NCI-H1092 treated with DMSO at 0.1 percent for 48 hours (cell line): ENCODE measurements around the gene CAMK2N2.

Experiments
- DNase-seq: peaks from one replicate; lab custom pipeline; 2025; lab: John Stamatoyannopoulos, UW

CAMK2N2 gene

GRCh38 chr3:184261270-184261853 lies at the start of gene CAMK2N2:
TSS of gene CAMK2N2 (minus strand) at chr3:184261553. CDS start at chr3:184261285, 268 bp downstream.
- DNase-seq, result peak; percentile 85

DNA sequence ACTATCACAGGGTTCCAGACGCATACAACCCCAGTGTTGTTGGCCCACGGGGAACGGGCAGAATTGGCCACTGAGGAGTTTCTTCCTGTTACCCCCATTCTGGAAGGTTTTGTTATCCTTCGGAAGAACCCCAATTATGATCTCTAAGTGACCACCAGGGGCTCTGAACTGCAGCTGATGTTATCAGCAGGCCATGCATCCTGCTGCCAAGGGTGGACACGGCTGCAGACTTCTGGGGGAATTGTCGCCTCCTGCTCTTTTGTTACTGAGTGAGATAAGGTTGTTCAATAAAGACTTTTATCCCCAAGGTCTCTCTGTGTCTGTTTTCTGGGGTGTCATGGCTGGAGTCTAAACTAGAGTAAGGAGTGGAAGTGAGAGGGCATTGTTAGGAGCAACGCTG lies 47.4 kb upstream of the CAMK2N2 start:
- no peak for DNase-seq

DNA sequence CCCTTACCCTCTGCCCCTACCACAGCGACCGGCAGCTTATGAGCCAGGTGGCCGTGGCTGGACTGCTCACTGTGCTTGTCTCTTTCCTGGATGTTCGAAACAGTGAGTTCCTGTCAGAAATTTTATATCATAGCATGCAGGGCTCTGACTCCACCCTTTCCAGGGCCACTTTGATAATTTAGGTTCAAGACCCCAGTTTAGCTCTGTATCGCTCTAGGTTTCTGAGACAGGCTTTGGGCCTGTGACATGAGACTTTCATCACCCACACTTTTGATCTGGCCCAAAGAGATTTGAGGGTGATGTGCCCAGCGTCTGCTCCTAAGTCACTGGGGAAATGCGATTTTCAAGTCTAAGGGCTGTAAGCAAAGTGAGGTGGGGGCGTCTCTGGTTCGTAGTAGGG lies 46.6 kb upstream of the CAMK2N2 start:
- no peak for DNase-seq

DNA sequence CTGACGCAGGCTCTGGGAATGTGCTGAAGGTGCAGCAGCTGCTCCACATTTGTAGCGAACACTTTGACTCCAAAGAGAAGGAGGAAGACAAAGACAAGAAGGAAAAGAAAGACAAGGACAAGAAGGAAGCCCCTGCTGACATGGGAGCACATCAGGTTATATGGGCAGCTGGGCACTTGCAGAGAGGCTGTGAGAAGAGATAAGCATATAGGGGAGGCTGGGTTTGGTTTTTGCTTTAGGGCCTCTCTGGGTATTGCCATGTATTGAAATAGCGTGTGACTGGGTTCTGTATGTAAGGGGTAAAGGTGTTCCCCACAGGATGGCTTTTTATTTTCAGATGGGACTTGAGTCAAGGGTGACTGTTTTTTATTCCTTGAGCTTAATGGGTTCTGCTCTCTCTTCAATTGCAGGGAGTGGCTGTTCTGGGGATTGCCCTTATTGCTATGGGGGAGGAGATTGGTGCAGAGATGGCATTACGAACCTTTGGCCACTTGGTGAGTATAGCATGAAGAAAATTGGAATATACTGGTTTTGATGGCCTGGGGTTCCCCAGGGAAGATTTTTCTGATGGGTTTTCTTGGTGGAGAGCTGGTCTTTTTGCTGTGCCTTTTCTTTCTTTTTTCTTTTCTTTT lies 45.1 kb upstream of the CAMK2N2 start:
- no peak for DNase-seq

GRCh38 chr3:184305577-184305976 lies 44.2 kb upstream of the CAMK2N2 start:
- DNase-seq, result no peak

GRCh38 chr3:184300378-184300720 lies 39.0 kb upstream of the CAMK2N2 start:
- no peak for DNase-seq

- no peak for DNase-seq
These were observed 38.4 kb upstream of the CAMK2N2 start for GRCh38 chr3:184299488-184300377.

DNA sequence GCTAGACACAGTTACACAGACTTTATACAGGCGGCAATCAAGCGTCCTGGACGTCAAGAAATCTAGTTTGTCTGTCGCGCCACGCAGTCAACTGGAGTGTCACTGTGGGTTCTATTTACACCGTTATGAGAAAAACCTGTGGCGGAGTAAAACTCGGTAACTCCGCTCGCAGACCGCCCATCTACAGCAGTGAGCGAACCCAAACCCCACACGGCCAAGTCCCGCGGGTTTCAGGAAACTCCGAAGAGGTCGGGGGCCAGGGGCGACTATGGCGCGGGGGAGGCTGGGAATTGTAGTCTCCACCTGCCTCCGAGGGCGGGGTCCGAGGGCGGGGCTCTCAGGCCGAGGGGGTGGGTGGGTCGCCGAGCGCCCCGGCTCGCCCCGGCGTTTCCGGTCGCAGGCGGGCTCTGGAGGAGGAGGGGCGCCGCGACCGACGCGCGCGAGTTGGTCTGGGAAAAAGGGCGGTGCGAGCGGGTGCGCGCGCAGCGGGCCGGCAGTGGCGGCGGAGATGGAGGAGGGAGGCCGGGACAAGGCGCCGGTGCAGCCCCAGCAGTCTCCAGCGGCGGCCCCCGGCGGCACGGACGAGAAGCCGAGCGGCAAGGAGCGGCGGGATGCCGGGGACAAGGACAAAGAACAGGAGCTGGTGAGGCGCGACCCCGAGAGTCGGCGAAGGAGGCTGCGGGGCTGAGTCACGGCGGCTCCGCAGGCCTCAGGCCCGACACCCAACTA lies 37.6 kb upstream of the CAMK2N2 start, which contains the start of gene PSMD2:
Gene PSMD2 (plus strand): TSS at position 483 of the 729 bp plus-strand sequence. CDS start 26 bp downstream, at position 509.
- peak; percentile 93 for DNase-seq

DNA sequence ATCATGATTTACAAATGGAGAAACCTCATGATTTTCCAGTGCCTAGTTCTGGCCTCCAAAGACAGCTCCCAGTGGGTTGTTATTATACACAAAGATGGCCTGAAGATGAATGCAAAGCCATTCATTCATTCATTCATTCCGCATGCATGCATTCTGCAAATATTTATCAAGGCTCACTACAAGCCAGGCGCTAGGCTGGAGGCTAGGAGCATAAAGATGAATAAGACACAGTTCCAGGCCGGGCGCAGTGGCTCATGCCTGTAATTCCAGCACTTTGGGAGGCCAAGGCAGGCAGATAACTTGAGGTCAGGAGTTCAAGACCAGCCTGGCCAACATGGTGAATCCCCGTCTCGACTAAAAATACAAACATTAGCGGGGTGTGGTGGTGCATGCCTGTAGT lies 35.3 kb upstream of the CAMK2N2 start:
- no peak for DNase-seq

GRCh38 chr3:184295771-184296170 lies 34.4 kb upstream of the CAMK2N2 start:
- DNase-seq, result no peak

- DNase-seq, result no peak
These were observed 30.5 kb upstream of the CAMK2N2 start for GRCh38 chr3:184291738-184292445.

DNA sequence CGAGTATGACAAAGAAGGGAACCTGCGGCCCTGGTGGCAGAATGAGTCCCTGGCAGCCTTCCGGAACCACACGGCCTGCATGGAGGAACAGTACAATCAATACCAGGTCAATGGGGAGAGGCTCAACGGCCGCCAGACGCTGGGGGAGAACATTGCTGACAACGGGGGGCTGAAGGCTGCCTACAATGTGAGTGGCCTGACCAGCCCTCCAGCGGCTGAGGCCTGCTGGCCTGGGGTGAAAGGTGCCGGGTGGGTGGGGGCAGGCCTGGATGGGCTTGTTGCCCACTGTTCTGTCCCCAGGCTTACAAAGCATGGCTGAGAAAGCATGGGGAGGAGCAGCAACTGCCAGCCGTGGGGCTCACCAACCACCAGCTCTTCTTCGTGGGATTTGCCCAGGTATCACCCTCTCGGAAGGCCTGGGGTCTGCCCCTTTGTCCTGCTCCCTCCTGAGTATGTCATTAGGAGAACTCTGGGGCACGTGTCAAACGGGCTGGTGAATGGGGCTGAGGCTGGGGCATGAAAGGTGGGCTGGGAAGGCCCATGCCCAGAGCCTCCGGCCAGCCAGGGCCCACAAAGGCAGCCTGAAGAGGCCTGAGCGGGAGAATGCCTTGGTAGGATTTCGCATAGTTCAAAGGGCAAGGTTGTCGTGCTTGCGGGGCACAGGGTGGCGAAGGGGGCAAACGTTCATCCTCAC lies 29.8 kb upstream of the CAMK2N2 start:
- no peak for DNase-seq

DNA sequence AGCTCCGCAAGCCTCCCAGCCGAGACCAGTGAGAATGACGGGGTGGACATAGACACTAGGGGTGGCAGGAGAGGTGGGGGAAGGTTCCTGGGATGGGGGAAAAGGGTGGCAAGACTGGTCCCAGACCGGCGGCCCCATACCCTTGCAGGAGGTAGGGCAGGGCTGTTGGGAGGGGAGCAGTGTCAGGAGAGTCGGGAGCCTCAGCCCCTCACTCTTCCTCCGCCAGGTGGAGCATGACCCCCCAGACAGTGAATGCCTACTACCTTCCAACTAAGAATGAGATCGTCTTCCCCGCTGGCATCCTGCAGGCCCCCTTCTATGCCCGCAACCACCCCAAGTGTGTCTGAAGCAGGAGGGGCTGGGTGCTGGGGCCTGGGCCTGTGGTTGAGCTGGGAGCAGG lies 29.0 kb upstream of the CAMK2N2 start:
- no peak for DNase-seq

GRCh38 chr3:184289426-184289938 lies 28.1 kb upstream of the CAMK2N2 start:
- DNase-seq, result peak; percentile 43

DNA sequence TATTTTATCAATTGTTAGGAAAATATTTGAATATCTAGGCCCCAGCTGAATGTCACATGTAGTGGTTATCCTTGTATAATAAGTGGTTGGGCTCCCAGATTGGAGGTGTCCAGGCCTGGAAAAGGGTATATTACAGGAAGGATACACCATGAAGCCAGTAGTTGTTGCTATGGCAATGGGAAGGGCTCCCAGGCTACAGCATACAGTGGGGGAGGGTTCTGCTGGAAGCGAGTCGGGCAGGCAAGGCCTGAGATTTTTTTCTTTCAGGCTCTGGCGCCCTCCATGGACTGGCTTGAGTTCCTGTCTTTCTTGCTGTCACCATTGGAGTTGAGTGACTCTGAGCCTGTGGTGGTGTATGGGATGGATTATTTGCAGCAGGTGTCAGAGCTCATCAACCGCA lies 23.3 kb upstream of the CAMK2N2 start:
- DNase-seq, result peak; percentile 80

DNA sequence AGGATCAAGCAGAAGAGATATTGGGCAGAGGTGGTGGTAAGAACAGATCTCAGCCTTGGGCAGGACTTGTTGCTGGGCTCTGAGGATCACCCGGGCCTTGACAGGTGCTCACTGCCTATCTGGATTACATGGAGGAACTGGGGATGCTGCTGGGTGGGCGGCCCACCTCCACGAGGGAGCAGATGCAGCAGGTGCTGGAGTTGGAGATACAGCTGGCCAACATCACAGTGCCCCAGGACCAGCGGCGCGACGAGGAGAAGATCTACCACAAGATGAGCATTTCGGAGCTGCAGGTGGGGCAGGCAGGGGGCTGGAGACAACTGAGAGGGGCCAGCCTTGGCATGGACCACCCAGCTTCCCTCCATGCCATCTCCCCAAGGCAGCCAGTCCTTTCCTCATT lies 22.3 kb upstream of the CAMK2N2 start:
- DNase-seq, result no peak

DNA sequence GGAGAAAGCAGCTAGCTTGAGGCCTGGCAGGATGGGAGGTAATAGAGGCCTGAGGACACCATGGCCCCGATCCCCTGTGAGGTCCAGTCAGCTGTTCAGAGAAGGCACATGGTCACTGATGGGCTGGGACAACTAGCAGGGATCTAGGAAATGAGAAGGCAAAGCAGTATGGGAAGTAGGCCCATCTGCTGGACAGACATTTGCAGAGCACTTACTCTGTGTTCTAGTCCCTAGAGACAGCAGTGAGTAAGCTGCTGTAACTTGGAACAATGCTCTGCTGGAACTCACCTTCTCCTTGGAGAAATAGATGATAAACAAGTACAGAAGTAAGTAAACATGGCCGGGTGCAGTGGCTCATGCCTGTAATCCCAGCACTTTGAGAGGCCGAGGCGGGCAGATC lies 21.6 kb upstream of the CAMK2N2 start:
- DNase-seq, result no peak

- DNase-seq, result no peak
These were observed 16.0 kb upstream of the CAMK2N2 start for GRCh38 chr3:184277366-184277765.

GRCh38 chr3:184275961-184276910 lies 14.9 kb upstream of the CAMK2N2 start, which contains the start of gene ECE2:
TSS of gene ECE2 (plus strand) at chr3:184276022. CDS start at chr3:184276154, 132 bp downstream.
- no peak for DNase-seq

DNA sequence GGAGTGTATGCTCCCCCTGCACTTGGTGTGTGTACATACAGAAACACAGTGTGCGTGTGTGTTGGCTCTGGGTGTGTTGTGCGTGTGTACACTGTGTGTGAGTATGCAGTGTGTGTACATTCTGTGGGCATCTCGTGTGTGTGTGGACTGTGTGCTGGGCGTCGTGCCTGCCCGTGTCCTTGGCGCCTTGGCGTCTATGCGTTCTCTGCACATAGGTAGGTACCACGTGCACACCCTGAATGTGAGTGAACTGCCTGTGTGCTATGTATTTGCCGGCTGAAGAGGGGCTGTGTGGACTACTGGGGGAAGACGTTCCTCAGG lies 14.0 kb upstream of the CAMK2N2 start:
- DNase-seq, result no peak
